Prostate gland (tissue), 2 donors: ENCODE data around the gene COPS7B.

ENCODE experiments used
- CTCF ChIP-seq, 4 experiments: fragments of 200-600 bp in 2 of 4; fragments of 450-650 bp in 2 of 4; sonication (generic) in 2 of 4; IDR thresholded peaks; 1 replicate in 3 of 4; 2 replicates in 1 of 4; pipeline ENCODE4 v1.5.1; 2016 to 2019; ENCODE audit warnings: antibody characterized with exemption in 4 of 4, mild to moderate bottlenecking in 2 of 4, moderate library complexity in 2 of 4
- POLR2A ChIP-seq: fragments of 450-650 bp; IDR thresholded peaks from one replicate; pipeline ENCODE4 v1.6.1; 2016; ENCODE audit warnings: antibody characterized with exemption, mild to moderate bottlenecking
- POLR2AphosphoS5 ChIP-seq: sonication (generic); formaldehyde crosslinking; IDR thresholded peaks from one replicate; pipeline ENCODE4 v1.6.1; 2017; ENCODE audit warnings: antibody characterized with exemption

GRCh38 chr2:231821908-231822307, 35.7 kb downstream of the COPS7B start:
- TF ChIP-seq CTCF (IDR thresholded peaks at IDR 0.05) (no peak), POLR2AphosphoS5 (no peak), POLR2A (no peak)
